H1 (cell line): ENCODE results near the gene MYH9. TPM values are rescaled to one million over a fixed set of nuclear protein-coding genes. Genes with fewer than 3 reads are reported as not detected.

Source experiments
- CTCF ChIA-PET: fragments of 300-600 bp; sonication (Branson Sonifier 250); formaldehyde crosslinking; loops from one replicate; lab custom pipeline; 2021; ENCODE audit not compliant: partially characterized antibody; lab: Charles Lee
- POLR2A ChIA-PET: fragments of 300-600 bp; sonication (Branson Sonifier 250); formaldehyde crosslinking; loops from one replicate; lab custom pipeline; 2021; ENCODE audit warnings: inconsistent platforms; ENCODE audit not compliant: partially characterized antibody; lab: Charles Lee
- DNase-seq, 2 experiments: peaks; one replicate each; pipeline versions ENCODE4 v3.0.0 to v3.0.0-alpha.2; 2010 to 2022; ENCODE audit warnings: low spot score in 2 of 2, low read depth in 1 of 2, mixed read lengths in 1 of 2
- FAIRE-seq: peaks from 2 replicates; lab custom pipeline; 2011; peaks lifted over from hg19 to GRCh38; lab: Jason Lieb, UNC
- H2AFZ ChIP-seq: 2 replicates; pipeline ENCODE4 v1.8.1; 2012; ENCODE audit warnings: low read length, inconsistent platforms
- H2AK5ac ChIP-seq: 2 replicates; pipeline ENCODE4 v1.6.1; 2013; ENCODE audit warnings: low read depth, low read length
- H2BK120ac ChIP-seq: replicated peaks from 2 replicates; pipeline ENCODE3; 2013; ENCODE audit warnings: low read depth, low read length, inconsistent platforms
- H2BK12ac ChIP-seq: 2 replicates; pipeline ENCODE4 v1.6.1; 2013; ENCODE audit warnings: low read depth, low read length
- H2BK15ac ChIP-seq: 2 replicates; pipeline ENCODE4 v1.6.1; 2013; ENCODE audit warnings: low read length
- H2BK20ac ChIP-seq: 2 replicates; pipeline ENCODE4 v1.6.1; 2013; ENCODE audit warnings: low read length
- H2BK5ac ChIP-seq: 2 replicates; pipeline ENCODE4 v1.6.1; 2013; ENCODE audit warnings: low read depth, low read length
- H3K14ac ChIP-seq: 2 replicates; pipeline ENCODE4 v1.6.1; 2013; ENCODE audit warnings: inconsistent platforms; ENCODE audit not compliant: insufficient read length
- H3K18ac ChIP-seq: 2 replicates; pipeline ENCODE4 v1.6.1; 2013; ENCODE audit warnings: low read length; ENCODE audit errors: extremely low read depth
- H3K23ac ChIP-seq: 2 replicates; pipeline ENCODE4 v1.6.1; 2013; ENCODE audit warnings: inconsistent platforms; ENCODE audit not compliant: insufficient read length
- H3K23me2 ChIP-seq: 2 replicates; pipeline ENCODE4 v1.6.1; 2013; ENCODE audit warnings: low read depth, low read length
- H3K27ac ChIP-seq: 2 replicates; pipeline ENCODE4 v1.6.1; 2011; ENCODE audit warnings: low read depth, low read length, inconsistent platforms
- H3K27me3 ChIP-seq, 4 experiments: replicated peaks in 1 of 4; 1 replicate in 1 of 4; 2 replicates in 3 of 4; pipeline versions ENCODE4 v1.6.1 to v1.8.1; 2011 to 2013; ENCODE audit warnings: low read length in 3 of 4, mild to moderate bottlenecking in 3 of 4, inconsistent platforms in 2 of 4, mixed read lengths in 2 of 4, moderate library complexity in 1 of 4; ENCODE audit not compliant: control insufficient read depth in 3 of 4, insufficient read depth in 3 of 4; ENCODE audit errors: extremely low read depth in 1 of 4
- H3K36me3 ChIP-seq, 4 experiments: 2 replicates each; pipeline versions ENCODE4 v1.6.1 to v1.8.1; 2011 to 2013; ENCODE audit warnings: mild to moderate bottlenecking in 4 of 4, low read length in 3 of 4, moderate library complexity in 2 of 4, control low read depth in 1 of 4, inconsistent platforms in 1 of 4; ENCODE audit not compliant: insufficient read depth in 4 of 4, control insufficient read depth in 2 of 4
- H3K4ac ChIP-seq: replicated peaks from 2 replicates; pipeline ENCODE3; 2013; ENCODE audit warnings: low read length, low read depth, mixed read lengths, inconsistent platforms; ENCODE audit not compliant: insufficient read length
- H3K4me1 ChIP-seq, 4 experiments: replicated peaks in 1 of 4; 1 replicate in 1 of 4; 2 replicates in 3 of 4; pipeline versions ENCODE4 v1.6.1 to v1.8.1; 2011 to 2013; ENCODE audit warnings: low read length in 3 of 4, inconsistent platforms in 2 of 4, mixed read lengths in 1 of 4; ENCODE audit not compliant: insufficient read depth in 4 of 4, control insufficient read depth in 3 of 4
- H3K4me2 ChIP-seq, 2 experiments: 2 replicates each; pipeline versions ENCODE4 v1.6.1 to v1.8.1; 2011 to 2013; ENCODE audit warnings: low read depth in 2 of 2, low read length in 2 of 2, control low read depth in 1 of 2, inconsistent platforms in 1 of 2, mild to moderate bottlenecking in 1 of 2; ENCODE audit not compliant: insufficient read depth in 1 of 2
- H3K4me3 ChIP-seq, 4 experiments: fragments of 200-600, 300-600 bp in 1 of 4; sonication (generic), shearing (Covaris generic), sonication (Bioruptor Twin) in 1 of 4; 2 replicates each; pipeline versions ENCODE4 v1.5.1 to v1.8.1; 2011 to 2016; ENCODE audit warnings: low read length in 4 of 4, low read depth in 3 of 4, control low read depth in 2 of 4, inconsistent platforms in 2 of 4, mild to moderate bottlenecking in 2 of 4, mixed read lengths in 1 of 4, moderate library complexity in 1 of 4; ENCODE audit not compliant: insufficient read depth in 2 of 4; ENCODE audit errors: extremely low read depth in 1 of 4
- H3K56ac ChIP-seq: replicated peaks from 2 replicates; pipeline ENCODE3; 2013; ENCODE audit warnings: low read depth, mild to moderate bottlenecking, mixed read lengths, low read length, inconsistent platforms; ENCODE audit not compliant: insufficient read length
- H3K79me1 ChIP-seq: 2 replicates; pipeline ENCODE4 v1.6.1; 2013; ENCODE audit warnings: low read depth, low read length, control low read depth
- H3K79me2 ChIP-seq, 2 experiments: 2 replicates each; pipeline versions ENCODE4 v1.6.1 to v1.8.1; 2012 to 2013; ENCODE audit warnings: low read length in 2 of 2, mild to moderate bottlenecking in 2 of 2, inconsistent platforms in 1 of 2; ENCODE audit not compliant: insufficient read depth in 2 of 2, control insufficient read depth in 1 of 2
- H3K9ac ChIP-seq, 4 experiments: replicated peaks in 1 of 4; 1 replicate in 1 of 4; 2 replicates in 3 of 4; pipeline versions ENCODE4 v1.6.1 to v1.8.1; 2011 to 2013; ENCODE audit warnings: low read depth in 3 of 4, low read length in 3 of 4, control low read depth in 2 of 4, mild to moderate bottlenecking in 2 of 4, moderate library complexity in 2 of 4, inconsistent platforms in 1 of 4; ENCODE audit errors: extremely low read depth in 1 of 4
- H3K9me3 ChIP-seq, 2 experiments: 2 replicates each; pipeline versions ENCODE4 v1.6.1 to v1.8.1; 2012 to 2013; ENCODE audit warnings: mild to moderate bottlenecking in 2 of 2, moderate library complexity in 2 of 2, control low read depth in 1 of 2, inconsistent platforms in 1 of 2, low read depth in 1 of 2, low read length in 1 of 2, mixed read lengths in 1 of 2; ENCODE audit not compliant: insufficient read depth in 2 of 2
- H4K20me1 ChIP-seq, 2 experiments: replicated peaks in 1 of 2; 2 replicates each; pipeline versions ENCODE3 to v1.8.1; 2011 to 2013; ENCODE audit warnings: inconsistent platforms in 2 of 2, low read length in 2 of 2, mild to moderate bottlenecking in 1 of 2; ENCODE audit not compliant: insufficient read depth in 2 of 2, control insufficient read depth in 1 of 2
- H4K5ac ChIP-seq: 2 replicates; pipeline ENCODE4 v1.6.1; 2013; ENCODE audit warnings: low read length, low read depth, mixed read lengths, inconsistent platforms; ENCODE audit not compliant: insufficient read length
- H4K8ac ChIP-seq: 2 replicates; pipeline ENCODE4 v1.8.0; 2013; ENCODE audit warnings: mild to moderate bottlenecking, moderate library complexity, low read length, inconsistent platforms; ENCODE audit not compliant: insufficient read depth; ENCODE audit errors: extremely low read depth
- H4K91ac ChIP-seq: replicated peaks from 2 replicates; pipeline ENCODE3; 2013; ENCODE audit warnings: low read length, mixed read lengths, inconsistent platforms; ENCODE audit not compliant: insufficient read length
- ASH2L ChIP-seq: fragments of 200-600, 300-600 bp; sonication (generic); IDR thresholded peaks from one replicate; pipeline ENCODE4 v1.7.1; 2017; ENCODE audit warnings: low read length
- BRCA1 ChIP-seq: IDR thresholded peaks from 2 replicates; pipeline ENCODE4 v1.6.1; 2012; ENCODE audit warnings: low read depth, low read length, improper control_type of control experiment
- CBX8 ChIP-seq: fragments of 300-800, 300-1000 bp; sonication (generic); IDR thresholded peaks from 2 replicates; pipeline ENCODE4 v1.7.1; 2016; ENCODE audit warnings: low read depth, low read length, borderline replicate concordance
- FOSL1 ChIP-seq: IDR thresholded peaks from 2 replicates; pipeline ENCODE4 v1.6.1; 2011; ENCODE audit warnings: mild to moderate bottlenecking, low read depth, low read length, moderate library complexity; ENCODE audit not compliant: insufficient read depth
- GABPA ChIP-seq: IDR thresholded peaks from 2 replicates; pipeline ENCODE4 v1.6.1; 2011; ENCODE audit warnings: mild to moderate bottlenecking, low read length, moderate library complexity, borderline replicate concordance; ENCODE audit not compliant: insufficient read depth
- GTF2F1 ChIP-seq: IDR thresholded peaks from 2 replicates; pipeline ENCODE4 v1.6.1; 2012; ENCODE audit warnings: low read depth, low read length, improper control_type of control experiment, borderline replicate concordance
- HDAC2 ChIP-seq, 2 experiments: fragments of 300-600 bp in 1 of 2; sonication (generic) in 1 of 2; IDR thresholded peaks; 2 replicates each; pipeline ENCODE4 v1.6.1; 2011 to 2012; ENCODE audit warnings: low read depth in 2 of 2, low read length in 2 of 2, mild to moderate bottlenecking in 2 of 2, moderate library complexity in 2 of 2, borderline replicate concordance in 1 of 2, inconsistent platforms in 1 of 2
- USF2 ChIP-seq: IDR thresholded peaks from 2 replicates; pipeline ENCODE4 v1.6.1; 2011; ENCODE audit warnings: low read length, improper control_type of control experiment
- WGBS, 2 experiments: shearing (Covaris generic) in 1 of 2; methylation state at CpG; one replicate each; pipeline versions ENCODE4 v1.1.6 to v1.1.7; 2013 to 2015; ENCODE audit warnings: low lambda C conversion rate in 2 of 2, mixed read lengths in 2 of 2, inconsistent platforms in 1 of 2, low coverage in 1 of 2, missing lambda C conversion rate in 1 of 2; ENCODE audit not compliant: insufficient replicate concordance in 2 of 2, insufficient coverage in 1 of 2, insufficient read length in 1 of 2; ENCODE audit errors: extremely low coverage in 1 of 2, missing lambda C conversion rate in 1 of 2; 5-methylcytosine and 5-hydroxymethylcytosine counted together
- polyA plus RNA-seq, 7 experiments: library from polyadenylated mRNA; depleted of rRNA in 3 of 7; stranded (reverse) in 5 of 7; unstranded in 2 of 7; fragments of >200 nt in 5 of 7; fragments of 200-250 nt in 2 of 7; gene quantifications; 1 replicate in 5 of 7; 2 replicates in 1 of 7; 4 replicates in 1 of 7; pipeline versions ENCODE4 v1.2.1 to v1.2.3, GENCODE V29; 2011 to 2013; ENCODE audit warnings: missing spikeins in 2 of 7, mixed read lengths in 2 of 7
- total RNA-seq: library from RNA; stranded (reverse); fragmentation: NEBNext Ultra II Directional; extraction: Animal tissue kit (Norgen Biotek cat#: 25700); gene quantifications from 2 replicates; pipeline ENCODE4 v1.2.1, GENCODE V29; 2021

MYH9 gene
- total and polyA plus RNA-seq, 2 of the 8 experiments (the other 6 are each of a cell fraction or from before 2014, with no cell fraction given), result 24.9 to 322 TPM

- Histone ChIP-seq H2BK20ac (no peak overlapping the region), H3K4ac (no peak overlapping the region), H2AFZ (no peak overlapping the region), H3K79me2 (peaks cover 0 to 5% of the 10 kb centered on the region in 2 experiments; a peak in 1 of 4 replicates), H4K91ac (no peak overlapping the region), H3K4me3 (no peak overlapping the region), H3K9ac (no peak overlapping the region), H3K9me3 (no peaks in the 10 kb centered on the region), H4K5ac (no peak overlapping the region), H3K23ac (no peak overlapping the region), H3K27ac (no peak overlapping the region), H3K18ac (no peak overlapping the region), H2AK5ac (no peak overlapping the region), H2BK15ac (no peak overlapping the region), H3K4me2 (no peak overlapping the region), H3K56ac (peak overlapping the region; percentile 64), H2BK120ac (no peak overlapping the region), H3K14ac (no peak overlapping the region), H2BK5ac (no peak overlapping the region), H2BK12ac (no peak overlapping the region), H3K23me2 (peaks cover 3% of the 10 kb centered on the region), H3K36me3 (peaks cover 0 to under 1% (median 0%) of the 10 kb centered on the region in 4 experiments; a peak in 1 of 8 replicates), H4K8ac (no peak overlapping the region), H3K4me1 (peaks cover 0 to 16% (median 9%) of the 10 kb centered on the region in 4 experiments; a peak in 6 of 7 replicates), H3K79me1 (no peaks in the 10 kb centered on the region), H4K20me1 (no peaks in the 10 kb centered on the region), H3K27me3 (no peaks in the 10 kb centered on the region)
- CTCF ChIA-PET, result interaction anchor here (0.8 to 4.0 kb wide), 7 partner anchors 10 to 50 kb away, joined by 3 to 20 read pairs (median 4); no protein-coding TSS in a partner anchor
- TF ChIP-seq GABPA, result no peak
- TF ChIP-seq CBX8, result no peak
- no peak for TF ChIP-seq FOSL1
- no peak for TF ChIP-seq GTF2F1
- no peak for TF ChIP-seq BRCA1
- no peak for TF ChIP-seq USF2
- TF ChIP-seq HDAC2 (IDR thresholded peaks at IDR 0.05; ENCODE audit: borderline replicate concordance in 1 of 2, low read depth in 2 of 2, low read length in 2 of 2), result no peak
- TF ChIP-seq ASH2L, result no peak
- 90% methylated on average over 3 of the region's 3 CpGs; no CpG with 5 or more reads in 1 of the 2 experiments for WGBS, 2 experiments
- DNase-seq (no peak), FAIRE-seq (no peak)
- POLR2A ChIA-PET, result interaction anchor here (1.6 kb wide), 1 partner anchor 10 kb away, joined by 3 read pairs; no protein-coding TSS in a partner anchor
Observed at GRCh38 chr22:36235585-36235984, 152.2 kb downstream of the MYH9 start.
